ENCODE measurements around the gene TMEM11. TPM values are rescaled to one million over a fixed set of nuclear protein-coding genes. Genes with fewer than 3 reads are reported as not detected.

The TMEM11 gene
- total RNA-seq, 1 donor, result 18.1 TPM

- Histone ChIP-seq H3K9me3 (ENCODE audit: low read depth, low read length) (no peaks in the 10 kb centered on the region), H3K4me2 (ENCODE audit: insufficient read depth, low read length) (no peak overlapping the region), H3K27ac (ENCODE audit: low read depth, low read length) (no peak overlapping the region), H3K27me3 (ENCODE audit: insufficient read depth, low read length) (no peaks in the 10 kb centered on the region), H3K36me3 (ENCODE audit: insufficient read depth, low read length) (peaks cover 13% of the 10 kb centered on the region), H4K20me1 (ENCODE audit: insufficient read depth, low read length) (peaks cover 4% of the 10 kb centered on the region), H2AFZ (ENCODE audit: low read length) (no peak overlapping the region), H3K79me2 (ENCODE audit: insufficient read depth, low read length) (peaks cover 12% of the 10 kb centered on the region), H3K4me3 (ENCODE audit: insufficient read depth, low read length) (no peak overlapping the region), H3K4me1 (ENCODE audit: insufficient read depth, low read length) (no peaks in the 10 kb centered on the region)
- DNase-seq (ENCODE audit: insufficient read length, low spot score, missing footprints), result peak; percentile 4
- TF ChIP-seq CTCF (IDR thresholded peaks at IDR 0.05; ENCODE audit: extremely low read depth, low read depth, low read length), result no peak
Measured at GRCh38 chr17:21191698-21192097, 22.3 kb downstream of the TMEM11 start.

DNA sequence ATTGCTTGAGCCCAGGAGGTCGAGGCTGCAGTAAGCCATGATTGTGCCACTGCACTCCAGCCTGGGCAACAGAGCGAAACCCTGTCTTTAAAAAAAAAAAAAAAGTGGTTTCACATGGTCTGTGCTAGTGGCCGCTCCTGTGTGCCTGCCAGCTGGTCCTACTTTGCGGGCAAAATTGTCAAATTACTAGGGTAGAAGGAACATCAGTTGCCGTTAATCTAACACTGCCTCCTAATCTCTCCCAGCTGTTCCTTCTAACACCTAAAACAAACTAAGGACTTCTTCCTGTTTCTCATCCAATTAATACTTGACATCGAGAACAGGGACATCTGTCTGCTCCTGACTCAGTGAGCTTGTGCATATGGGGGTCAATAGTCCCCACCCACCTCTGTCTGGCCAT, 23.9 kb downstream of the TMEM11 start:
- H3K27me3 ChIP-seq (ENCODE audit: insufficient read depth, low read length), result no peaks in the 10 kb centered on the region
- no peaks in the 10 kb centered on the region for H3K4me1 ChIP-seq (ENCODE audit: insufficient read depth, low read length)
- no peak for TF ChIP-seq CTCF (IDR thresholded peaks at IDR 0.05; ENCODE audit: extremely low read depth, low read depth, low read length)
- DNase-seq (ENCODE audit: insufficient read length, low spot score, missing footprints), result no peak
- H4K20me1 ChIP-seq (ENCODE audit: insufficient read depth, low read length), result no peaks in the 10 kb centered on the region
- H3K36me3 ChIP-seq (ENCODE audit: insufficient read depth, low read length), result peaks cover 9% of the 10 kb centered on the region
- H3K27ac ChIP-seq (ENCODE audit: low read depth, low read length), result no peak overlapping the region
- H2AFZ ChIP-seq (ENCODE audit: low read length), result no peak overlapping the region
- no peak overlapping the region for H3K4me3 ChIP-seq (ENCODE audit: insufficient read depth, low read length)
- no peak overlapping the region for H3K4me2 ChIP-seq (ENCODE audit: insufficient read depth, low read length)
- H3K79me2 ChIP-seq (ENCODE audit: insufficient read depth, low read length), result no peaks in the 10 kb centered on the region
- H3K9me3 ChIP-seq (ENCODE audit: low read depth, low read length), result no peaks in the 10 kb centered on the region

- Histone ChIP-seq H3K4me3 (ENCODE audit: insufficient read depth, low read length) (no peak overlapping the region), H3K4me2 (ENCODE audit: insufficient read depth, low read length) (no peak overlapping the region), H3K4me1 (ENCODE audit: insufficient read depth, low read length) (no peaks in the 10 kb centered on the region), H2AFZ (ENCODE audit: low read length) (no peak overlapping the region), H3K36me3 (ENCODE audit: insufficient read depth, low read length) (peaks cover 13% of the 10 kb centered on the region), H3K27ac (ENCODE audit: low read depth, low read length) (no peak overlapping the region), H3K9me3 (ENCODE audit: low read depth, low read length) (no peaks in the 10 kb centered on the region), H4K20me1 (ENCODE audit: insufficient read depth, low read length) (no peaks in the 10 kb centered on the region), H3K79me2 (ENCODE audit: insufficient read depth, low read length) (no peaks in the 10 kb centered on the region), H3K27me3 (ENCODE audit: insufficient read depth, low read length) (no peaks in the 10 kb centered on the region)
- no peak for TF ChIP-seq CTCF (IDR thresholded peaks at IDR 0.05; ENCODE audit: extremely low read depth, low read depth, low read length)
- no peak for DNase-seq (ENCODE audit: insufficient read length, low spot score, missing footprints)
Measured at GRCh38 chr17:21189361-21189760, 24.6 kb downstream of the TMEM11 start.

DNA sequence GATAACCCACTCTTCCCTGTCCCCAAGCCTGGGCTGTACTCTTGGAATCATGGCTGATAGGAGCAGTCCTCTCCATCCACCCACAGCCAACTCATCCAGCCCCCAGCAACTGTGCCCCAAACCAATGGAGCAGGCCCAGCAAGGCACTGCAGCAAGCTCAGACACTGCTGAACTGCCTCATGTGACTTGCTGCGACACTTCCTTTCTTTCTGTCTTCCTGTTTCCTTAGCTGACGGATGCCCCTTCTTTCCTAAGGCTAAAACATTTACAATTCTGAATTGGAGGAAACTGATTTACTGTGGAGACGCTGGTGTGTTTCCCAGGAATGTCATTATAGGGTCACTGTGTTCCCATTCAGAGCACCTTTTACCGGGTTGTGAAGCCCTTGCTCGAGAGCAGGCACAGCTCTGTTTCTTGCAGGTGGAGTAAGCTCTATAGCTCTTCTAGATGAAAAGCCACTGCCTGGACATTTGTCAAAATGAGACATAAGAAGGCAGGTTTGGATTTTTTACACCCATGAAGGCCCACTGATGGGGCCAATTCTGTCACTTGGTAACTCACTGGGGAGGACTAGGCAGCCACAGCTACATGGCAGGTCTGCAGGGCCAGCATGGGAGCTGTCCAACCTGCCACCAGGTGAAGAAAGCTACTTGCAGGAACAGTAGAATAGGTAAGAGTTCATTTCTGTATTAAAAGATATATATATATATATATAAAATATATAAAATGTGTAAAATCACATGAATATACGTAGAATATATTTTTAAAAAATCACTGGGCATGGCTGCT, 27.4 kb downstream of the TMEM11 start:
- H3K36me3 ChIP-seq (ENCODE audit: insufficient read depth, low read length), result peaks cover 16% of the 10 kb centered on the region
- H3K4me3 ChIP-seq (ENCODE audit: insufficient read depth, low read length), result no peak overlapping the region
- TF ChIP-seq CTCF (IDR thresholded peaks at IDR 0.05; ENCODE audit: extremely low read depth, low read depth, low read length), result no peak
- H2AFZ ChIP-seq (ENCODE audit: low read length), result no peak overlapping the region
- H4K20me1 ChIP-seq (ENCODE audit: insufficient read depth, low read length), result no peaks in the 10 kb centered on the region
- H3K9me3 ChIP-seq (ENCODE audit: low read depth, low read length), result no peaks in the 10 kb centered on the region
- H3K4me2 ChIP-seq (ENCODE audit: insufficient read depth, low read length), result no peak overlapping the region
- DNase-seq (ENCODE audit: insufficient read length, low spot score, missing footprints), result no peak
- H3K79me2 ChIP-seq (ENCODE audit: insufficient read depth, low read length), result no peaks in the 10 kb centered on the region
- no peaks in the 10 kb centered on the region for H3K4me1 ChIP-seq (ENCODE audit: insufficient read depth, low read length)
- no peaks in the 10 kb centered on the region for H3K27me3 ChIP-seq (ENCODE audit: insufficient read depth, low read length)
- H3K27ac ChIP-seq (ENCODE audit: low read depth, low read length), result no peak overlapping the region

Measured in osteoblast (primary cell).